K562 (cell line): ENCODE data around the gene XPOT. TPM values are rescaled to one million over a fixed set of nuclear protein-coding genes. Genes with fewer than 3 reads are reported as not detected.
"Not testable (repeated sequence)": the region's sequence is repeated elsewhere in the genome, so short reads cannot be mapped to it uniquely, and the experiment has no call there.

Experiments used
- ATAC-seq: fragments of 200-7000 bp; cut with Tn5 transposase; 3 replicates; pipeline ENCODE4 v1.9.1; 2020; ENCODE audit warnings: moderate library complexity
- BruUV-seq: library from RNA; stranded (reverse); fragments of 400-500 nt; replicated peaks from 2 replicates; lab custom pipeline; 2021; lab: Mats Ljungman, UMichigan
- CTCF ChIA-PET: fragments of 300-600 bp; formaldehyde crosslinking; extraction: SDS; loops from one replicate; lab custom pipeline; 2021; ENCODE audit warnings: low intra/inter-chr PET ratio; lab: Yijun Ruan, JAX
- POLR2A ChIA-PET: fragments of 300-600, 350-650 bp; sonication (Branson Sonifier 250); formaldehyde crosslinking; extraction: SDS; loops from one replicate; lab custom pipeline; 2021; ENCODE audit warnings: antibody characterized with exemption, inconsistent platforms; lab: Yijun Ruan, JAX
- DNase-seq, 4 experiments: peaks; one replicate each; pipeline versions ENCODE4 v3.0.0 to v3.0.0-alpha.2; 2011 to 2018; ENCODE audit warnings: low spot score in 3 of 4, mixed read lengths in 3 of 4; ENCODE audit errors: extremely low read depth in 1 of 4
- FAIRE-seq: peaks from 2 replicates; lab custom pipeline; 2011; peaks lifted over from hg19 to GRCh38; lab: Jason Lieb, UNC
- H2AFZ ChIP-seq: 2 replicates; pipeline ENCODE4 v1.6.0; 2011; ENCODE audit warnings: low read depth, low read length, control low read depth, inconsistent platforms
- H3K27ac ChIP-seq: fragments of 200-600 bp; 3 replicates; pipeline ENCODE4 v1.8.0; 2011; ENCODE audit warnings: low read depth, mild to moderate bottlenecking, control low read depth, inconsistent platforms, low read length, moderate library complexity, mixed read lengths; ENCODE audit errors: extremely low read depth
- H3K27me3 ChIP-seq, 2 experiments: fragments of 300-600 bp in 1 of 2; 2 replicates in 1 of 2; 3 replicates in 1 of 2; pipeline versions ENCODE4 v1.6.0 to v1.8.0; 2011; ENCODE audit warnings: inconsistent platforms in 2 of 2, low read length in 2 of 2, mild to moderate bottlenecking in 1 of 2, mixed read lengths in 1 of 2, moderate library complexity in 1 of 2; ENCODE audit not compliant: control insufficient read depth in 2 of 2, insufficient read depth in 2 of 2
- H3K36me3 ChIP-seq: fragments of 300-600 bp; 3 replicates; pipeline ENCODE4 v1.8.0; 2011; ENCODE audit warnings: mild to moderate bottlenecking, low read length, inconsistent platforms; ENCODE audit not compliant: control insufficient read depth, insufficient read depth
- H3K4me1 ChIP-seq, 2 experiments: fragments of 200-600 bp in 1 of 2; replicated peaks in 1 of 2; 2 replicates in 1 of 2; 3 replicates in 1 of 2; pipeline versions ENCODE4 v1.5.1 to v1.8.0; 2011; ENCODE audit warnings: inconsistent platforms in 2 of 2, low read length in 2 of 2, mild to moderate bottlenecking in 1 of 2, mixed read lengths in 1 of 2, moderate library complexity in 1 of 2; ENCODE audit not compliant: control insufficient read depth in 2 of 2, insufficient read depth in 2 of 2
- H3K4me2 ChIP-seq: 2 replicates; pipeline ENCODE4 v1.6.1; 2011; ENCODE audit warnings: low read length, control low read depth, inconsistent platforms, mixed read lengths; ENCODE audit not compliant: insufficient read depth
- H3K4me3 ChIP-seq: fragments of 200-600 bp; sonication (generic), shearing (Covaris generic); 2 replicates; pipeline ENCODE4 v1.5.1; 2016; ENCODE audit warnings: control low read depth, inconsistent platforms
- H3K79me2 ChIP-seq: fragments of 200-600 bp; 3 replicates; pipeline ENCODE4 v1.8.0; 2011; ENCODE audit warnings: low read length, inconsistent platforms; ENCODE audit not compliant: control insufficient read depth, insufficient read depth
- H3K9ac ChIP-seq, 2 experiments: 2 replicates each; pipeline versions ENCODE4 v1.6.0 to v1.6.1; 2011; ENCODE audit warnings: low read depth in 2 of 2, low read length in 2 of 2, control low read depth in 1 of 2, inconsistent platforms in 1 of 2, mild to moderate bottlenecking in 1 of 2, mixed read lengths in 1 of 2; ENCODE audit not compliant: insufficient read depth in 1 of 2
- H3K9me1 ChIP-seq: one replicate; pipeline ENCODE4 v1.6.0; 2011; ENCODE audit warnings: inconsistent platforms, mild to moderate bottlenecking, low read length, moderate library complexity; ENCODE audit not compliant: control insufficient read depth, insufficient read depth
- H3K9me3 ChIP-seq: replicated peaks from 2 replicates; pipeline ENCODE4 v1.5.1; 2011; ENCODE audit warnings: low read depth, low read length, inconsistent platforms; ENCODE audit not compliant: control insufficient read depth, insufficient read depth
- H4K20me1 ChIP-seq: replicated peaks from 2 replicates; pipeline ENCODE4 v1.6.1; 2011; ENCODE audit warnings: low read length, inconsistent platforms, mixed read lengths; ENCODE audit not compliant: control insufficient read depth, insufficient read depth
- CBX3 ChIP-seq, 2 experiments: IDR thresholded peaks; 1 replicate in 1 of 2; 2 replicates in 1 of 2; pipeline ENCODE4 v1.6.1; 2012; ENCODE audit warnings: inconsistent platforms in 2 of 2, low read length in 2 of 2, borderline replicate concordance in 1 of 2, control low read depth in 1 of 2
- TRIM28 ChIP-seq: fragments of 450-650 bp; IDR thresholded peaks from 2 replicates; pipeline ENCODE4 v1.6.1; 2017
- WGBS: fragments of 100-300 bp; shearing (Covaris generic); methylation state at CpG from one replicate; pipeline ENCODE4 v1.1.6; 2016; ENCODE audit warnings: low coverage, mixed read lengths; ENCODE audit not compliant: insufficient coverage; ENCODE audit errors: missing lambda C conversion rate; 5-methylcytosine and 5-hydroxymethylcytosine counted together
- in situ Hi-C: fragments of 300-500 bp; cut with MboI; formaldehyde crosslinking; loops from 4 replicates; pipeline ENCODE4 v1.15.0; 2018; ENCODE audit warnings: inconsistent platforms, mixed read lengths
- intact Hi-C: fragments of 100-400 bp; cut with micrococcal nuclease; formaldehyde crosslinking; loops from 2 replicates; pipeline ENCODE4 v1.14.2; 2022
- polyA plus RNA-seq, 8 experiments: library from polyadenylated mRNA; depleted of rRNA in 4 of 8; stranded (reverse) in 5 of 8; unstranded in 3 of 8; fragments of >200 nt; fragmentation: Nextera tagmentation in 2 of 8; fragmentation: Illumina TruSeq in 1 of 8; extraction: Ambion mirVana in 2 of 8; extraction: Trizol in 1 of 8; gene quantifications; 2 replicates each; pipeline versions ENCODE4 v1.2.1 to v1.2.3, GENCODE V29; 2011 to 2014; ENCODE audit warnings: inconsistent platforms in 1 of 8, missing spikeins in 1 of 8
- total RNA-seq, 7 experiments: library from RNA; depleted of rRNA in 6 of 7; stranded (reverse); fragments of >200 nt in 6 of 7; fragmentation: Illumina TruSeq in 2 of 7; extraction: Trizol in 2 of 7; gene quantifications; 2 replicates each; pipeline versions ENCODE4 v1.2.1 to v1.2.3, GENCODE V29; 2011 to 2021; ENCODE audit warnings: low replicate concordance in 1 of 7

Gene XPOT
- total and polyA plus RNA-seq, 9 of the 15 experiments (the other 6 are each of a cell fraction or from before 2014, with no cell fraction given) = 26.2 to 192 (median 102) TPM

GRCh38 chr12:64356209-64356608 is 48.0 kb upstream of the XPOT start:
- H3K4me2 ChIP-seq, H3K27me3 ChIP-seq, ATAC-seq, H4K20me1 ChIP-seq, H3K27ac ChIP-seq, H3K9me3 ChIP-seq, H3K4me3 ChIP-seq, H2AFZ ChIP-seq, H3K36me3 ChIP-seq, intact Hi-C loops, H3K79me2 ChIP-seq, FAIRE-seq, in situ Hi-C loops, H3K9ac ChIP-seq, H3K4me1 ChIP-seq: not testable (repeated sequence)
- 5% methylated on average over 2 of the region's 2 CpGs for whole genome bisulfite sequencing
- TF ChIP-seq TRIM28 (peak; percentile 58; the same call in 1 of the 2 replicates), CBX3 (IDR thresholded peaks at IDR 0.05; ENCODE audit: borderline replicate concordance in 1 of 2, low read length in 2 of 2) (peak in 1 of 2 experiments; percentile 72; a peak in 2 of 3 replicates)
- TF ChIP-seq, all 486 proteins: peak for 2; not testable (repeated sequence) for 484
- POLR2A ChIA-PET, DNase-seq, CTCF ChIA-PET, H3K9me1 ChIP-seq, BruUV-seq: not testable (repeated sequence)

GRCh38 chr12:64361173-64361572 is 43.0 kb upstream of the XPOT start:
- H3K4me2 ChIP-seq, H3K36me3 ChIP-seq, BruUV-seq, ATAC-seq, intact Hi-C loops, H4K20me1 ChIP-seq, H3K9me3 ChIP-seq, FAIRE-seq, CTCF ChIA-PET, POLR2A ChIA-PET, H3K79me2 ChIP-seq, H3K27me3 ChIP-seq, H3K4me1 ChIP-seq, H2AFZ ChIP-seq, in situ Hi-C loops, H3K9me1 ChIP-seq, H3K9ac ChIP-seq, H3K27ac ChIP-seq, H3K4me3 ChIP-seq, DNase-seq: not testable (repeated sequence)
- 24% methylated on average over 3 of the region's 3 CpGs for WGBS
